Measurements from ENCODE around the gene FRA10AC1. TPM values are rescaled to one million over a fixed set of nuclear protein-coding genes. Genes with fewer than 3 reads are reported as not detected.

FRA10AC1 gene
- total RNA-seq, 1 experiment from 2014 or later = 10.4 TPM

- DNase-seq = no peak
- intact Hi-C loops (cut with micrococcal nuclease; ENCODE audit: unreplicated experiment) = no loop called here
- no TSS peak for BruUV-seq (replicated peaks)
- no peak overlapping the region for H2AFZ ChIP-seq
- H3K27me3 ChIP-seq (ENCODE audit: insufficient read depth, low read depth) = no peaks in the 10 kb centered on the region
- no peaks in the 10 kb centered on the region for H4K20me1 ChIP-seq (ENCODE audit: insufficient read depth)
- no peaks in the 10 kb centered on the region for H3K79me2 ChIP-seq (ENCODE audit: low read depth)
- ChIA-PET CTCF (no interaction called here), POLR2A (ENCODE audit: unreplicated experiment) (interaction anchor here (0.6 kb wide), 1 partner anchor 9 kb away, joined by 5 read pairs; no protein-coding TSS in a partner anchor)
- no peak overlapping the region for H3K4me2 ChIP-seq
- no peak overlapping the region for H3K4me3 ChIP-seq
- no peaks in the 10 kb centered on the region for H3F3A ChIP-seq (ENCODE audit: insufficient read depth, low read depth)
- H3K36me3 ChIP-seq (ENCODE audit: low read depth) = no peaks in the 10 kb centered on the region
- no peaks in the 10 kb centered on the region for H3K9me3 ChIP-seq (ENCODE audit: insufficient read depth, low read depth)
- no peak overlapping the region for H3K27ac ChIP-seq
- no peaks in the 10 kb centered on the region for H3K4me1 ChIP-seq (replicated peaks; ENCODE audit: insufficient read depth)
- TF ChIP-seq EZH2 (IDR thresholded peaks at IDR 0.05; ENCODE audit: low read depth) (no peak), CTCF (conservative IDR thresholded peaks at IDR 0.05) (no peak)
- no peaks in the 10 kb centered on the region for H3K9me2 ChIP-seq (ENCODE audit: insufficient read depth)
These were observed 10.2 kb upstream of the FRA10AC1 start for GRCh38 chr10:93712593-93712992.

- no peak overlapping the region for H2AFZ ChIP-seq
- H3K27me3 ChIP-seq (ENCODE audit: insufficient read depth, low read depth) = no peaks in the 10 kb centered on the region
- no peak overlapping the region for H3K4me3 ChIP-seq
- H3K4me1 ChIP-seq (replicated peaks; ENCODE audit: insufficient read depth) = no peaks in the 10 kb centered on the region
- BruUV-seq (replicated peaks) = no TSS peak
- POLR2A ChIA-PET (ENCODE audit: unreplicated experiment) = interaction anchor here (0.5 kb wide), 1 partner anchor 651 kb away, joined by 16 read pairs; the partner anchor contains the start of gene NOC3L
- no peak for DNase-seq
- CTCF ChIA-PET = no interaction called here
- H3K4me2 ChIP-seq = no peak overlapping the region
- H3K79me2 ChIP-seq (ENCODE audit: low read depth) = no peaks in the 10 kb centered on the region
- intact Hi-C loops (cut with micrococcal nuclease; ENCODE audit: unreplicated experiment) = no loop called here
- H3K9me3 ChIP-seq (ENCODE audit: insufficient read depth, low read depth) = no peaks in the 10 kb centered on the region
- H4K20me1 ChIP-seq (ENCODE audit: insufficient read depth) = no peaks in the 10 kb centered on the region
- TF ChIP-seq CTCF (conservative IDR thresholded peaks at IDR 0.05) (no peak), EZH2 (IDR thresholded peaks at IDR 0.05; ENCODE audit: low read depth) (no peak)
- H3K27ac ChIP-seq = no peak overlapping the region
- no peaks in the 10 kb centered on the region for H3K36me3 ChIP-seq (ENCODE audit: low read depth)
- H3F3A ChIP-seq (ENCODE audit: insufficient read depth, low read depth) = no peaks in the 10 kb centered on the region
- no peaks in the 10 kb centered on the region for H3K9me2 ChIP-seq (ENCODE audit: insufficient read depth)
These were observed 9.5 kb upstream of the FRA10AC1 start for GRCh38 chr10:93711891-93712290.

- intact Hi-C loops (cut with micrococcal nuclease; ENCODE audit: unreplicated experiment) = no loop called here
- no peak overlapping the region for H2AFZ ChIP-seq
- no peak overlapping the region for H3K27ac ChIP-seq
- no peaks in the 10 kb centered on the region for H3K79me2 ChIP-seq (ENCODE audit: low read depth)
- no peaks in the 10 kb centered on the region for H3K9me2 ChIP-seq (ENCODE audit: insufficient read depth)
- no peaks in the 10 kb centered on the region for H3K27me3 ChIP-seq (ENCODE audit: insufficient read depth, low read depth)
- no peaks in the 10 kb centered on the region for H3F3A ChIP-seq (ENCODE audit: insufficient read depth, low read depth)
- CTCF ChIA-PET = no interaction called here
- no peak overlapping the region for H3K4me2 ChIP-seq
- no peaks in the 10 kb centered on the region for H3K4me1 ChIP-seq (replicated peaks; ENCODE audit: insufficient read depth)
- POLR2A ChIA-PET (ENCODE audit: unreplicated experiment) = no interaction called here
- no peak for DNase-seq
- H4K20me1 ChIP-seq (ENCODE audit: insufficient read depth) = no peaks in the 10 kb centered on the region
- H3K4me3 ChIP-seq = no peak overlapping the region
- no peaks in the 10 kb centered on the region for H3K9me3 ChIP-seq (ENCODE audit: insufficient read depth, low read depth)
- H3K36me3 ChIP-seq (ENCODE audit: low read depth) = no peaks in the 10 kb centered on the region
- no TSS peak for BruUV-seq (replicated peaks)
- TF ChIP-seq CTCF (conservative IDR thresholded peaks at IDR 0.05) (no peak), EZH2 (IDR thresholded peaks at IDR 0.05; ENCODE audit: low read depth) (no peak)
These were observed 8.0 kb upstream of the FRA10AC1 start for GRCh38 chr10:93710333-93710909.

All from PC-9 (cell line).